ENCODE measurements around the gene LYRM9.

DNA sequence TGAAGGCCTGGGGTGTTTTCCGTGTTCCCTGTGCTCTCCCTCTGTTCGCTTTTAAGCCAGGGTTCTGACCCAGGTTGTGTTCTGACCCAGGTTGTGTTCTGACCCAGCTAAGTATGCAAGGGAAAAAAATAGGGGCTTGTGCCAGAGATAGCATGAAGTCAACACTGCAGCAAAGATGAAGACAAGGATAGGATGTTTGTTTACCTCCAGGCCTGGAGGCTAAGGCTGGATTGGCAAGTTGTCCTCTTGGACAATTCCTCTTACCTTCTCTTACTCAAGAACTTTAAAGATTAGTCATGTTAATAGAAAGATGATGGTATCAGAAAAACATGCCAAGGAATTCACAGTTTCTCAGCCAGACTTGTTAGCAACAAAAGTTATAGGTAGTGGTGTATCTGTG lies 19.4 kb downstream of the LYRM9 start:
- TF ChIP-seq TAF1 (IDR thresholded peaks at IDR 0.05; ENCODE audit: borderline replicate concordance, low read depth, low read length) (no peak), POLR2A (IDR thresholded peaks at IDR 0.05; ENCODE audit: low read depth, low read length) (no peak)
